Measurements from ENCODE around the gene SSU72. TPM values are rescaled to one million over a fixed set of nuclear protein-coding genes. Genes with fewer than 3 reads are reported as not detected.

The SSU72 gene
- total RNA-seq, 1 experiment from 2014 or later, result 96.2 TPM

GRCh38 chr1:1577367-1578011 lies 2.8 kb upstream of the SSU72 start:
- intact Hi-C loops (cut with micrococcal nuclease; ENCODE audit: unreplicated experiment), result no loop called here
- TF ChIP-seq CTCF (IDR thresholded peaks at IDR 0.05; ENCODE audit: insufficient read depth in 1 of 2, low read depth in 1 of 2, low read length in 1 of 2, severe bottlenecking in 1 of 2, unreplicated experiment in 1 of 2), result no peak
- CTCF ChIA-PET, result interaction anchor here (1.1 kb wide), 1 partner anchor 20 kb away, joined by 3 read pairs; no protein-coding TSS in a partner anchor
- no peak overlapping the region for H3K4me3 Mint-ChIP-seq (ENCODE audit: unreplicated experiment)
- H3K4me1 Mint-ChIP-seq (ENCODE audit: low read depth, unreplicated experiment), result peaks cover 6% of the 10 kb centered on the region
- no peak overlapping the region for H3K27ac Mint-ChIP-seq (ENCODE audit: unreplicated experiment)
- no TSS peak for BruUV-seq (replicated peaks)
- Histone ChIP-seq H3K4me1 (no peaks in the 10 kb centered on the region), H3K4me3 (ENCODE audit: low read depth, low read length) (no peak overlapping the region), H3K9me3 (no peaks in the 10 kb centered on the region), H3K36me3 (ENCODE audit: control insufficient read depth, insufficient read depth, low read length) (no peaks in the 10 kb centered on the region), H3K27me3 (replicated peaks; ENCODE audit: control insufficient read depth, insufficient read depth, low read length) (no peaks in the 10 kb centered on the region)
- no peaks in the 10 kb centered on the region for H3K9me3 Mint-ChIP-seq (ENCODE audit: unreplicated experiment)
- DNase-seq, result no peak
- peaks cover 21% of the 10 kb centered on the region for H3K36me3 Mint-ChIP-seq (ENCODE audit: insufficient read depth, unreplicated experiment)
- POLR2A ChIA-PET, result no interaction called here
- no peaks in the 10 kb centered on the region for H3K27me3 Mint-ChIP-seq (ENCODE audit: insufficient read depth, unreplicated experiment)

- POLR2A ChIA-PET, result no interaction called here
- no peaks in the 10 kb centered on the region for H3K4me1 ChIP-seq
- no peaks in the 10 kb centered on the region for H3K27me3 ChIP-seq (replicated peaks; ENCODE audit: control insufficient read depth, insufficient read depth, low read length)
- TF ChIP-seq CTCF (IDR thresholded peaks at IDR 0.05; ENCODE audit: insufficient read depth in 1 of 2, low read depth in 1 of 2, low read length in 1 of 2, severe bottlenecking in 1 of 2, unreplicated experiment in 1 of 2), result peak; percentile 22 to 43
- intact Hi-C loops (cut with micrococcal nuclease; ENCODE audit: unreplicated experiment), result no loop called here
- Mint-ChIP-seq H3K4me3 (ENCODE audit: unreplicated experiment) (peak overlapping the region; percentile 95), H3K4me1 (ENCODE audit: low read depth, unreplicated experiment) (peaks cover 6% of the 10 kb centered on the region), H3K36me3 (ENCODE audit: insufficient read depth, unreplicated experiment) (peaks cover 47% of the 10 kb centered on the region), H3K27ac (ENCODE audit: unreplicated experiment) (peak overlapping the region; percentile 96), H3K27me3 (ENCODE audit: insufficient read depth, unreplicated experiment) (no peaks in the 10 kb centered on the region), H3K9me3 (ENCODE audit: unreplicated experiment) (no peaks in the 10 kb centered on the region)
- no TSS peak for BruUV-seq (replicated peaks)
- DNase-seq, result peak; percentile 48 to 69
- H3K36me3 ChIP-seq (ENCODE audit: control insufficient read depth, insufficient read depth, low read length), result no peaks in the 10 kb centered on the region
- CTCF ChIA-PET, result no interaction called here
- no peaks in the 10 kb centered on the region for H3K9me3 ChIP-seq
- peak overlapping the region; percentile 95 for H3K4me3 ChIP-seq (ENCODE audit: low read depth, low read length)
Observed at GRCh38 chr1:1573843-1574720, 581 bp downstream of the SSU72 start.

GRCh38 chr1:1569341-1569740 lies 5.3 kb downstream of the SSU72 start:
- POLR2A ChIA-PET, result no interaction called here
- intact Hi-C loops (cut with micrococcal nuclease; ENCODE audit: unreplicated experiment), result no loop called here
- Histone ChIP-seq H3K4me3 (ENCODE audit: low read depth, low read length) (no peak overlapping the region), H3K27me3 (replicated peaks; ENCODE audit: control insufficient read depth, insufficient read depth, low read length) (no peaks in the 10 kb centered on the region), H3K9me3 (no peaks in the 10 kb centered on the region), H3K36me3 (ENCODE audit: control insufficient read depth, insufficient read depth, low read length) (no peaks in the 10 kb centered on the region), H3K4me1 (no peaks in the 10 kb centered on the region)
- Mint-ChIP-seq H3K9me3 (ENCODE audit: unreplicated experiment) (no peaks in the 10 kb centered on the region), H3K27me3 (ENCODE audit: insufficient read depth, unreplicated experiment) (no peaks in the 10 kb centered on the region), H3K4me1 (ENCODE audit: low read depth, unreplicated experiment) (no peaks in the 10 kb centered on the region), H3K4me3 (ENCODE audit: unreplicated experiment) (no peak overlapping the region), H3K27ac (ENCODE audit: unreplicated experiment) (no peak overlapping the region), H3K36me3 (ENCODE audit: insufficient read depth, unreplicated experiment) (peaks cover 62% of the 10 kb centered on the region)
- CTCF ChIA-PET, result no interaction called here
- DNase-seq, result no peak
- BruUV-seq (replicated peaks), result no TSS peak
- TF ChIP-seq CTCF (IDR thresholded peaks at IDR 0.05; ENCODE audit: insufficient read depth in 1 of 2, low read depth in 1 of 2, low read length in 1 of 2, severe bottlenecking in 1 of 2, unreplicated experiment in 1 of 2), result no peak

All from Caco-2 (cell line).